Natural killer cell (primary cell): ENCODE results near the gene PIAS4. TPM values are rescaled to one million over a fixed set of nuclear protein-coding genes. Genes with fewer than 3 reads are reported as not detected.

Source experiments
- ATAC-seq, 3 donors: fragments of 150-1000 bp in 2 of 3; fragments of 200-7000 bp in 1 of 3; cut with Tn5 transposase; 1 replicate in 1 of 3; 2 replicates in 2 of 3; pipeline ENCODE4 v1.10.0; 2021; ENCODE audit warnings: mild to moderate bottlenecking in 2 of 3, moderate library complexity in 2 of 3
- DNase-seq, 2 donors: peaks; one replicate each; pipeline versions ENCODE4 v3.0.0 to v3.0.0-alpha.2; 2013 to 2021; ENCODE audit warnings: mixed read lengths in 1 of 2
- H3K27ac ChIP-seq: one replicate; pipeline ENCODE4 v1.5.1; 2013; ENCODE audit warnings: mild to moderate bottlenecking, low read length
- H3K27me3 ChIP-seq: one replicate; pipeline ENCODE4 v1.6.1; 2013; ENCODE audit warnings: low read length; ENCODE audit not compliant: control insufficient read depth, insufficient read depth
- H3K36me3 ChIP-seq: one replicate; pipeline ENCODE4 v1.6.1; 2013; ENCODE audit warnings: low read length; ENCODE audit not compliant: control insufficient read depth, insufficient read depth
- H3K4me1 ChIP-seq: one replicate; pipeline ENCODE4 v1.6.1; 2013; ENCODE audit warnings: low read length; ENCODE audit not compliant: control insufficient read depth, insufficient read depth
- H3K4me3 ChIP-seq: one replicate; pipeline ENCODE4 v1.5.1; 2013; ENCODE audit warnings: low read length
- H3K9me3 ChIP-seq: one replicate; pipeline ENCODE4 v1.6.1; 2013; ENCODE audit warnings: low read length; ENCODE audit not compliant: control insufficient read depth, insufficient read depth
- H3K27ac Mint-ChIP-seq, 2 donors: one replicate each; pipeline ENCODE4 v1.8.0; 2022; ENCODE audit warnings: mild to moderate bottlenecking in 2 of 2, mixed read lengths in 2 of 2, moderate library complexity in 1 of 2
- H3K27me3 Mint-ChIP-seq, 2 donors: one replicate each; pipeline ENCODE4 v1.8.0; 2022; ENCODE audit warnings: low read depth in 2 of 2, mixed read lengths in 2 of 2
- H3K36me3 Mint-ChIP-seq: one replicate; pipeline ENCODE4 v1.8.0; 2022; ENCODE audit warnings: mixed read lengths
- H3K4me1 Mint-ChIP-seq, 2 donors: one replicate each; pipeline ENCODE4 v1.8.0; 2022; ENCODE audit warnings: mixed read lengths in 2 of 2
- H3K4me3 Mint-ChIP-seq: one replicate; pipeline ENCODE4 v1.8.0; 2022; ENCODE audit warnings: mild to moderate bottlenecking, moderate library complexity, mixed read lengths
- H3K9me3 Mint-ChIP-seq, 2 donors: one replicate each; pipeline ENCODE4 v1.8.0; 2022; ENCODE audit warnings: mixed read lengths in 2 of 2
- WGBS: methylation state at CpG from one replicate; pipeline ENCODE4 v1.1.7; 2013; ENCODE audit warnings: missing lambda C conversion rate; ENCODE audit not compliant: insufficient coverage; 5-methylcytosine and 5-hydroxymethylcytosine counted together
- intact Hi-C: fragments of 100-400 bp; cut with micrococcal nuclease; formaldehyde crosslinking; loops from one replicate; pipeline ENCODE4 v1.14.2; 2022
- total RNA-seq, 4 donors: library from RNA; stranded (reverse); fragments of 120-200 nt in 1 of 4; gene quantifications; one replicate each; pipeline versions ENCODE4 v1.2.3 to v1.2.4, GENCODE V29; 2013 to 2022
- TF ChIP-seq, protein P1 (sequence below): fragments of 200-600 bp; IDR thresholded peaks from one replicate; pipeline ENCODE4 v1.8.0; 2022; ENCODE audit warnings: antibody characterized with exemption

Gene PIAS4
- total RNA-seq, 3 donors from 2014 or later (not counting 1 experiment from before 2014, with no cell fraction given): 25.4 to 39.4 (median 26.8) TPM

DNA sequence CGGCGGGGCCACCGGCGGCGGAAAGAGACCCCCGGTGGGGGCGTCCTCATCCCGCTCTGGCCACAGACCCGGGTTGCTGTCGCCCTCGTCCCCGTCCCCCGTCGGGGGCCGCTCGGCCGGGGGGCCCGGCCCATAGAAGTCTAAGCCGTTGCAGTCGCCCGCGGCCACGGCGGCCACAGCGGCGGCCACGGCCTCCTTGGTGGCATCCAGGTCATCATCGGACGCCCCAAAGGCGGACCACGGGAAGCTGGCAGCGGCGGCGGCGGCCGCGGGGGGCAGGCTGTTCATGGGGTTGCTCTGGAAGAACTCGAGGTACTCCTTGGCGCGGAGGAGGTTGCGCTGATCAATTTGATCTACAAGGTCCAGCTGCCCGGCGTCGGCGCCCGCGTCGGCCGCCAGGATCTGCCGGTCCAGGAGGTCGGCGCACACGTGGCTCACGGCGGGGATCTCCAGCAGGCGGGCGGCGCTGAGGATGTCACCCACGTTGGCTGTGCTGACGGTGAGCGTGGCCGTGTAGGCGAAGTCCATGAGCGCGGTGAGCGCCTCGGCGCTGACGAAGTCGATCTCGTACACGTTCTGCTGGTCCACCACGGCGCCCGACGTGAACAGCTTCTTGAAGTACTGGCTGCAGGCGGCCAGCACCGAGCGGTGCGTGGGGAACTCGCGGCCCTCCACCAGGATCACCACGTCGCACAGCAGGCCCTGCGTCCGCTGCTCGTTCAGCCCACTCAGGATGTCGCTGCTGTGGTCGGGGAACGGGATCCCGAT lies 47.1 kb downstream of the PIAS4 start:
- H3K36me3 ChIP-seq: peaks cover 35% of the 10 kb centered on the region
- Mint-ChIP-seq H3K9me3 (no peaks in the 10 kb centered on the region), H3K4me1 (peaks cover 30 to 68% of the 10 kb centered on the region in 2 donors), H3K36me3 (peaks cover 7% of the 10 kb centered on the region), H3K27ac (no peak overlapping the region), H3K27me3 (no peaks in the 10 kb centered on the region), H3K4me3 (no peak overlapping the region)
- TF ChIP-seq, protein P1, sequence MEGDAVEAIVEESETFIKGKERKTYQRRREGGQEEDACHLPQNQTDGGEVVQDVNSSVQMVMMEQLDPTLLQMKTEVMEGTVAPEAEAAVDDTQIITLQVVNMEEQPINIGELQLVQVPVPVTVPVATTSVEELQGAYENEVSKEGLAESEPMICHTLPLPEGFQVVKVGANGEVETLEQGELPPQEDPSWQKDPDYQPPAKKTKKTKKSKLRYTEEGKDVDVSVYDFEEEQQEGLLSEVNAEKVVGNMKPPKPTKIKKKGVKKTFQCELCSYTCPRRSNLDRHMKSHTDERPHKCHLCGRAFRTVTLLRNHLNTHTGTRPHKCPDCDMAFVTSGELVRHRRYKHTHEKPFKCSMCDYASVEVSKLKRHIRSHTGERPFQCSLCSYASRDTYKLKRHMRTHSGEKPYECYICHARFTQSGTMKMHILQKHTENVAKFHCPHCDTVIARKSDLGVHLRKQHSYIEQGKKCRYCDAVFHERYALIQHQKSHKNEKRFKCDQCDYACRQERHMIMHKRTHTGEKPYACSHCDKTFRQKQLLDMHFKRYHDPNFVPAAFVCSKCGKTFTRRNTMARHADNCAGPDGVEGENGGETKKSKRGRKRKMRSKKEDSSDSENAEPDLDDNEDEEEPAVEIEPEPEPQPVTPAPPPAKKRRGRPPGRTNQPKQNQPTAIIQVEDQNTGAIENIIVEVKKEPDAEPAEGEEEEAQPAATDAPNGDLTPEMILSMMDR: no peak
- H3K27ac ChIP-seq: no peak overlapping the region
- H3K4me1 ChIP-seq: peaks cover 69% of the 10 kb centered on the region
- intact Hi-C loops: no loop called here
- H3K27me3 ChIP-seq: no peaks in the 10 kb centered on the region
- WGBS: 97% methylated on average over 91 of the region's 91 CpGs
- ATAC-seq: no peak
- H3K9me3 ChIP-seq: no peaks in the 10 kb centered on the region
- no peak overlapping the region for H3K4me3 ChIP-seq
- peak in 1 of 2 donors; percentile 10 for DNase-seq

DNA sequence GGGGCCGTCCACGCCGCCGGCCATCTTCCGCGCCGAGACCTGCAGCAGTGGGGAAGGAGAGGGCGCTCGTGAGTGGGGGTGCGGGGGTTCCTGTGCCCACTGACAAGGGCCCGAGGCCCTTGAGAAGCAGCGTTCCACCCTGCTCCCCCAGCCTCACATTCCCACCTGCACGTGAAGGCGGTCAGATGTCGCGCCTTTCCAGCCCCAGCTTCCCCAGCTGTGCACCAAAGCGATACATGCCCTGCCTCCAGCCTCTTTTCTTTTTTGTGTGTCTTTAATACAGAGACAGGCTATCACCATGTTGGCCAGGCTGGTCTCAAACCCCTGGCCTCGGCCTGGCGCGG lies 47.6 kb downstream of the PIAS4 start:
- Mint-ChIP-seq H3K4me1 (peaks cover 25 to 67% of the 10 kb centered on the region in 2 donors), H3K27me3 (no peaks in the 10 kb centered on the region), H3K4me3 (peak overlapping the region; percentile 50), H3K36me3 (peaks cover 7% of the 10 kb centered on the region), H3K9me3 (no peaks in the 10 kb centered on the region), H3K27ac (peak overlapping the region in 1 of 2 donors; percentile 96)
- intact Hi-C loops: no loop called here
- WGBS: 96% methylated on average over 20 of the region's 20 CpGs
- TF ChIP-seq, protein P1: no peak
- no peaks in the 10 kb centered on the region for H3K27me3 ChIP-seq
- no peaks in the 10 kb centered on the region for H3K9me3 ChIP-seq
- no peak overlapping the region for H3K4me3 ChIP-seq
- H3K36me3 ChIP-seq: peaks cover 32% of the 10 kb centered on the region
- peaks cover 72% of the 10 kb centered on the region for H3K4me1 ChIP-seq
- DNase-seq (no peak), ATAC-seq (no peak)
- no peak overlapping the region for H3K27ac ChIP-seq

DNA sequence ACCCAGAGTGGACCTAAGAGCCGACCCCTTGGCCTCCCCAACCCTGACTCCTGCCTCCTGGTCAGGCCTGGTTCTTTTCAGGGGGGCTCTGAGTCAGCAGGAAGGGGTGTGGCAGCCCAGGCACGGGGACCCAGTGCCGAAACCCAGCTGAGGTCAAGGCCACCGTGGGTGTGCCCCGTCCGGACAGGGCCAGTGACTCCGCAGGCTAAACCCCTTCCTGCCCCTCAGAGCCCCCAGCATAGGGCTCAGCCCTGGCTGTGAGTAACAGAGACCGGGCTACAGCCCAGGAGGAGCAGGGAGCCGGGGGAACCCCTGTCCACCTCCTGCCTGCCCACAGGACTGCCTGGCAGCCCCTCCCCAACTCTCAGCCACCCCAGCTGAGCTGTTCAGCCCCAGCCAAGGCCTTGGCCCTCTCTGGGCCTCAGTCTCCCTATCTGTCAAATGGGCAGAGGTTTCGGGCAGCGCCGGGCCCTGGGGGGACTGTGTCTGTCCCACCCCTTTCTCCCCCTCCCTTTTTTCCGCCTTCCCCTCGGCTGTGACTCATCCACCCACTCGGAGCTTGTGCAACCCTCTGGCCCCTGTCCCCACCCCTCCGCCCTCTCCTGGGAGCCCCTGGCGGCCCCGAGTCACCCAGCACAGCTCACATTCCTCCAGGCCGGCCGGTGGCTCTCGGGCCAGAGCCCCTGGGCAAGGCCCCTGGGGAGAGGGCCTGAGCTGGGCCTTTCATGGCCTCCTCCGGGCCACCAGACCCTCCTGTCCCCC lies 50.6 kb downstream of the PIAS4 start:
- Histone ChIP-seq H3K4me3 (peak overlapping the region; percentile 30), H3K4me1 (peaks cover 75% of the 10 kb centered on the region), H3K27ac (peak overlapping the region; percentile 97), H3K9me3 (no peaks in the 10 kb centered on the region), H3K27me3 (no peaks in the 10 kb centered on the region), H3K36me3 (peaks cover 25% of the 10 kb centered on the region)
- 29% methylated on average over 22 of the region's 22 CpGs for WGBS
- Mint-ChIP-seq H3K36me3 (peaks cover 6% of the 10 kb centered on the region), H3K27ac (peak overlapping the region; percentile 91 to 96), H3K9me3 (no peaks in the 10 kb centered on the region), H3K4me1 (peaks cover 11 to 58% of the 10 kb centered on the region in 2 donors), H3K4me3 (peak overlapping the region; percentile 55), H3K27me3 (no peaks in the 10 kb centered on the region)
- intact Hi-C loops: loop anchor here (2.0 kb wide), 1 partner anchor 51 kb away; no protein-coding TSS in a partner anchor
- peak; percentile 47 to 73 (median 51) for ATAC-seq
- DNase-seq: peak; percentile 67 to 74
- TF ChIP-seq, protein P1: no peak
